Vagina (tissue), 2 donors: ENCODE measurements around the gene ST8SIA6.

Source experiments
- CTCF ChIP-seq, 3 experiments: fragments of 450-650 bp in 2 of 3; fragments of 200-600 bp in 1 of 3; sonication (generic) in 1 of 3; IDR thresholded peaks; one replicate each; pipeline ENCODE4 v1.5.1; 2017 to 2019; ENCODE audit warnings: antibody characterized with exemption in 3 of 3, mild to moderate bottlenecking in 2 of 3, moderate library complexity in 2 of 3
- POLR2AphosphoS5 ChIP-seq, 2 donors: sonication (generic); formaldehyde crosslinking; IDR thresholded peaks; one replicate each; pipeline ENCODE4 v1.9.0; 2017; ENCODE audit warnings: antibody characterized with exemption in 2 of 2, mild to moderate bottlenecking in 2 of 2, low read depth in 1 of 2; ENCODE audit not compliant: insufficient read depth in 1 of 2

DNA sequence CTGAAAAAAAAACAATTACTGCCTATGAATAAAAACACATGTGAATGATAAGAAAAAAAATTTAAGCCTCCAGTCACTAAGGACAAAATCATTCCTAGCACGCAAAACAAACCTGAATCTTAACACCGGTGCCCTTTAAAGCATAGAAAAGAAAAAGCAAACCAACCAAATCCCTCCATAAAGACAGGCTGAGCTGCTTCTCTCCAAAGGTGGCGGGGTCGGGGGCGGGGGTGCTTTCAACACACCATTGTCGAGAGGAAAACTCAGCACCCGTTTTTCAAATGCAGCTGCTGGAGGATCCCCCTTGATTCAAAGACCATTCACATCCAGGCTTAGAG is 1.4 kb downstream of the ST8SIA6 start:
- TF ChIP-seq CTCF (IDR thresholded peaks at IDR 0.05) = no peak
- no peak for TF ChIP-seq POLR2AphosphoS5 (IDR thresholded peaks at IDR 0.05; ENCODE audit: insufficient read depth in 1 of 2, low read depth in 1 of 2)
